HepG2 (cell line): ENCODE results near the gene KSR1.

Experiments
- CTCF ChIP-seq: sonication (generic); formaldehyde crosslinking; IDR thresholded peaks from 2 replicates; pipeline ENCODE4 v1.5.0; 2020; ENCODE audit warnings: mild to moderate bottlenecking, missing genetic modification reagents, moderate library complexity
- EP300 ChIP-seq, 3 experiments: sonication (generic) in 1 of 3; formaldehyde crosslinking in 1 of 3; IDR thresholded peaks; 2 replicates each; pipeline versions ENCODE4 v1.5.1 to v1.6.1; 2011 to 2020; ENCODE audit warnings: low read depth in 2 of 3, low read length in 2 of 3, borderline replicate concordance in 1 of 3, improper control_type of control experiment in 1 of 3, mild to moderate bottlenecking in 1 of 3, missing genetic modification reagents in 1 of 3, moderate library complexity in 1 of 3
- SIN3A ChIP-seq: IDR thresholded peaks from 2 replicates; pipeline ENCODE4 v1.6.1; 2011; ENCODE audit warnings: low read depth, mild to moderate bottlenecking, control low read depth, low read length, borderline replicate concordance
- SMC3 ChIP-seq: IDR thresholded peaks from 2 replicates; pipeline ENCODE4 v1.6.1; 2011; ENCODE audit warnings: low read length, improper control_type of control experiment
- SNAPC5 ChIP-seq: sonication (generic); formaldehyde crosslinking; IDR thresholded peaks from 2 replicates; pipeline ENCODE4 v1.8.1; 2023; ENCODE audit warnings: mild to moderate bottlenecking, missing genetic modification reagents, borderline replicate concordance
- SP1 ChIP-seq, 2 experiments: fragments of 450-650 bp in 1 of 2; sonication (generic) in 1 of 2; formaldehyde crosslinking in 1 of 2; IDR thresholded peaks; 2 replicates each; pipeline versions ENCODE4 v1.4.0 to v1.6.1; 2016 to 2020; ENCODE audit warnings: missing genetic modification reagents in 1 of 2
- ZBTB39 ChIP-seq: sonication (generic); formaldehyde crosslinking; IDR thresholded peaks from 2 replicates; pipeline ENCODE4 v1.5.0; 2020; ENCODE audit warnings: missing genetic modification reagents
- ZFP62 ChIP-seq: sonication (generic); formaldehyde crosslinking; IDR thresholded peaks from 2 replicates; pipeline ENCODE4 v1.4.0; 2020; ENCODE audit warnings: missing genetic modification reagents
- ZNF17 ChIP-seq: sonication (generic); formaldehyde crosslinking; IDR thresholded peaks from 2 replicates; pipeline ENCODE4 v1.5.0; 2020; ENCODE audit warnings: mild to moderate bottlenecking, missing genetic modification reagents
- ZNF557 ChIP-seq: sonication (generic); formaldehyde crosslinking; IDR thresholded peaks from 2 replicates; pipeline ENCODE4 v1.4.0; 2020; ENCODE audit warnings: missing genetic modification reagents

GRCh38 chr17:27485716-27486495 lies 29.7 kb downstream of the KSR1 start:
- TF ChIP-seq SNAPC5 (CRISPR knock-in tag): no peak
- TF ChIP-seq ZNF17 (CRISPR knock-in tag): no peak
- no peak for TF ChIP-seq ZBTB39 (CRISPR knock-in tag)
- no peak for TF ChIP-seq SIN3A
- no peak for TF ChIP-seq EP300 (IDR thresholded peaks at IDR 0.05; ENCODE audit: low read depth in 2 of 2, low read length in 2 of 2)
- TF ChIP-seq EP300 (CRISPR knock-in tag; IDR thresholded peaks at IDR 0.05; ENCODE audit: borderline replicate concordance): no peak
- no peak for TF ChIP-seq ZFP62 (CRISPR knock-in tag)
- no peak for TF ChIP-seq SMC3
- no peak for TF ChIP-seq CTCF (CRISPR knock-in tag)
- TF ChIP-seq ZNF557 (CRISPR knock-in tag): no peak
- TF ChIP-seq SP1 (IDR thresholded peaks at IDR 0.05): no peak
- no peak for TF ChIP-seq SP1 (CRISPR knock-in tag; IDR thresholded peaks at IDR 0.05)
